Cardiac muscle cell (in vitro differentiated cells and primary cell): ENCODE results near the gene CDC42BPB. TPM values are rescaled to one million over a fixed set of nuclear protein-coding genes. Genes with fewer than 3 reads are reported as not detected.

Source experiments
- DNase-seq, 2 donors: peaks; one replicate each; pipeline versions ENCODE4 v3.0.0 to v3.0.0-alpha.2; 2010 to 2017; ENCODE audit warnings: low read depth in 1 of 2, low spot score in 1 of 2
- H3K27ac ChIP-seq: fragments of 200-600 bp; sonication (generic); 2 replicates; pipeline ENCODE4 v1.5.1; 2016
- H3K27me3 ChIP-seq: fragments of 200-600 bp; sonication (generic); 2 replicates; pipeline ENCODE4 v1.6.0; 2016; ENCODE audit warnings: control low read depth
- H3K36me3 ChIP-seq: fragments of 200-600 bp; sonication (generic); 2 replicates; pipeline ENCODE4 v1.5.1; 2016; ENCODE audit warnings: control low read depth
- H3K4me1 ChIP-seq: fragments of 200-600 bp; sonication (generic); 2 replicates; pipeline ENCODE4 v1.8.1; 2017; ENCODE audit warnings: low read depth, mild to moderate bottlenecking, mixed run types
- H3K4me3 ChIP-seq: fragments of 200-600 bp; sonication (generic); 2 replicates; pipeline ENCODE4 v1.5.1; 2016; ENCODE audit warnings: mild to moderate bottlenecking
- H3K9me3 ChIP-seq: fragments of 200-600 bp; sonication (generic); 2 replicates; pipeline ENCODE4 v1.5.1; 2017; ENCODE audit warnings: low read depth, mild to moderate bottlenecking, control low read depth
- polyA plus RNA-seq: library from polyadenylated mRNA; unstranded; fragments of >200 nt; fragmentation: Nextera tagmentation; extraction: Ambion mirVana; gene quantifications from 2 replicates; pipeline ENCODE4 v1.2.1, GENCODE V29; 2016
- total RNA-seq: library from RNA; depleted of rRNA; stranded (reverse); fragments of >200 nt; gene quantifications from 2 replicates; pipeline ENCODE4 v1.2.3, GENCODE V29; 2016
- TF ChIP-seq, protein P1 (sequence below): IDR thresholded peaks from 2 replicates; pipeline ENCODE4 v1.5.1; 2012; ENCODE audit warnings: low read depth, mild to moderate bottlenecking, low read length

CDC42BPB gene
- total and polyA plus RNA-seq, 2 experiments from 2014 or later, result 18.9 to 91.6 TPM

DNA sequence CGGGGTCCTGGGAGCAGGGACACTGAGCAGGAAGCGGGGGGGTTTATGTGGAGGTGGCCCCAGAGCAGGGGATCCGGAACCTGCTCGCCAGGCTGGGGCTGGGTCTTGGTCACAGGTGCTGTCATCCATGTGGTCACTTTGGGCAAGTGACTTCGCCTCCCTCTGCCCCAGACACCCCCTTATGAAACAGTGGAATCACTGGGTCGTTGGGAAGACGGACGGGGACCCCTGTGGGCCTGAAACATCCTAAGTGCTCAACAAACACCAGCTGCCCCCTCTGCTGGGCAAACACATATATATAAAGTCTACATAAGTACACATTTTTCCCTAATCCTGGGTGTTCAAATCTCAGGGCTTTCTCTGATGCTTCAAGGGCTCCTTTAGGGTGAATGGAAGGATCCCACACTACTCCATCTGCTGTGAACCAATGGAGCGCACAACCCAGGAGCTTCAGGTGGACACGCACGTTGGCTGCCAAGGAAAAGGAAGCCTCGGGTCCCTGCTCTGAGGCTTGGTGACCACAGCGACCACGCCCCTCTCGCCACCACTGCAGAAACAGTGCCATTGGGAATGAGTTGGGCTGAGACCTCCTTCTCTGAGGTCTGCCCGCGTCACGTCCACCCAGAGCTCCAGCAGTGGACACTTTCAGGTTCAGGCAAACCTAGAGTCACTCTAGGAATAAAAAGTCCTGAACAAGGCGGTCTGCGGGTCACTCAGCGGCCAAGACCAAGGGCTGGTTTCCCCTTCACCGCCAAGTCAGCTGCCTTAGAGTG is 54.6 kb downstream of the CDC42BPB start:
- Histone ChIP-seq H3K27me3 (no peaks in the 10 kb centered on the region), H3K27ac (no peak overlapping the region), H3K36me3 (peaks cover 11% of the 10 kb centered on the region), H3K9me3 (no peaks in the 10 kb centered on the region), H3K4me3 (no peak overlapping the region), H3K4me1 (no peaks in the 10 kb centered on the region)
- TF ChIP-seq, protein P1, sequence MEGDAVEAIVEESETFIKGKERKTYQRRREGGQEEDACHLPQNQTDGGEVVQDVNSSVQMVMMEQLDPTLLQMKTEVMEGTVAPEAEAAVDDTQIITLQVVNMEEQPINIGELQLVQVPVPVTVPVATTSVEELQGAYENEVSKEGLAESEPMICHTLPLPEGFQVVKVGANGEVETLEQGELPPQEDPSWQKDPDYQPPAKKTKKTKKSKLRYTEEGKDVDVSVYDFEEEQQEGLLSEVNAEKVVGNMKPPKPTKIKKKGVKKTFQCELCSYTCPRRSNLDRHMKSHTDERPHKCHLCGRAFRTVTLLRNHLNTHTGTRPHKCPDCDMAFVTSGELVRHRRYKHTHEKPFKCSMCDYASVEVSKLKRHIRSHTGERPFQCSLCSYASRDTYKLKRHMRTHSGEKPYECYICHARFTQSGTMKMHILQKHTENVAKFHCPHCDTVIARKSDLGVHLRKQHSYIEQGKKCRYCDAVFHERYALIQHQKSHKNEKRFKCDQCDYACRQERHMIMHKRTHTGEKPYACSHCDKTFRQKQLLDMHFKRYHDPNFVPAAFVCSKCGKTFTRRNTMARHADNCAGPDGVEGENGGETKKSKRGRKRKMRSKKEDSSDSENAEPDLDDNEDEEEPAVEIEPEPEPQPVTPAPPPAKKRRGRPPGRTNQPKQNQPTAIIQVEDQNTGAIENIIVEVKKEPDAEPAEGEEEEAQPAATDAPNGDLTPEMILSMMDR, result no peak
- DNase-seq, result no peak

DNA sequence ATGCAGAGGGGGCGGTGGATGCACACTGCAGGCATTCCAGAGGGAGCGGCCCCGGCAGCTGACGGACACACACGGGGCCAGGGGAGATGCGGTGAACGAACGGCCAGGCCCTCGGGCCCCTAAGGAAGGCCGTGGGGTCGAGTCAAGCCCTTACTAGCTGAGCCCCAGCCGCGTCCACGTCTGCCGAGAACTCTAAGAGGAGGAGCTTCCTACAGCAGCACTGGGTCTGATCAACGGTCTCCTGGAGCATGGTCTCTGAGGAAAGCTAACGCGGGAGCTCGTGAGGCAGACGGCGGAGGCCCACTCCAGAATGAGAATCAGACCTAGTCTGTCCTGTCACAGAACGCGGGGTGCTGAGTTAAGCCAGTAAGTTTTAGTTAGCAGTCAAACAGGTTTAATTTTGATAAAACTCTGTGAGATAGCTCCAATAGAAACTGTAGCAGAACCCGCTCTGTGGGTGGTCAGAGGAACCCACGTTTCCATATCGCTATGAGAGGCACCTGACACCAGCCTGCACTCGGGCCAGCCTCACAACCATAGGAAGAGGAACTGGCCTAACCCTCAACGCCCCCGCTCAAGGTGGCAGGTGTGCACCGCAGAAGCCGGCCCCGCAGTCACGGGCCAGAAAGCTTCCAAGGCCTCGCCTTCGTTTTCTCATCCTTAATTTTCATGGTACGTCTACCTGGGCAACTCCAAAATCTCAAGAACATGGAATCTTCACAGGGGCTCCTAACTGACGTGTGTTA is 55.5 kb downstream of the CDC42BPB start:
- H3K36me3 ChIP-seq, result peaks cover 11% of the 10 kb centered on the region
- TF ChIP-seq, protein P1, result no peak
- H3K27ac ChIP-seq, result peak overlapping the region; percentile 15
- DNase-seq, result no peak
- no peaks in the 10 kb centered on the region for H3K27me3 ChIP-seq
- H3K4me3 ChIP-seq, result no peak overlapping the region
- H3K9me3 ChIP-seq, result no peaks in the 10 kb centered on the region
- no peaks in the 10 kb centered on the region for H3K4me1 ChIP-seq

DNA sequence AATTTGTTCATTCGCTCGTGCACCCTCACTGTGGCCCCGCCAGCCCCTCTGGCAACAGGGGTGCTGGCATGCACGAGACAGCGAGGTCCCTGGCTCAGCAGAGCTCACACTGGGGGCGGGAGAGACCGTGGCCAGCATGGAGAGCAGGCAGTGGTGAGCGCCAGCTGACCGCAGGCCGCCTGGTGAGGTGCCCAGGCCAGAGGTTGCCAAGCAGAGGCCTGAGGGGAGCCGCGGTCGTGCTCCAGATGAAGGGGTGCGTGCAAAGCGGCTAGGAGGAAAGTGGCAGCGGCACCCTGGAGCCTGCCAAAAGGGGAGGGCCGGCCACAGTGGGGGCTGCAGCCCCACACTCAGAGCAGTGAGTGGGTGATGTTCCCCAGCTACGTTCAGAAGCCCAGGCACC is 56.1 kb downstream of the CDC42BPB start:
- DNase-seq, result no peak
- peaks cover 11% of the 10 kb centered on the region for H3K36me3 ChIP-seq

DNA sequence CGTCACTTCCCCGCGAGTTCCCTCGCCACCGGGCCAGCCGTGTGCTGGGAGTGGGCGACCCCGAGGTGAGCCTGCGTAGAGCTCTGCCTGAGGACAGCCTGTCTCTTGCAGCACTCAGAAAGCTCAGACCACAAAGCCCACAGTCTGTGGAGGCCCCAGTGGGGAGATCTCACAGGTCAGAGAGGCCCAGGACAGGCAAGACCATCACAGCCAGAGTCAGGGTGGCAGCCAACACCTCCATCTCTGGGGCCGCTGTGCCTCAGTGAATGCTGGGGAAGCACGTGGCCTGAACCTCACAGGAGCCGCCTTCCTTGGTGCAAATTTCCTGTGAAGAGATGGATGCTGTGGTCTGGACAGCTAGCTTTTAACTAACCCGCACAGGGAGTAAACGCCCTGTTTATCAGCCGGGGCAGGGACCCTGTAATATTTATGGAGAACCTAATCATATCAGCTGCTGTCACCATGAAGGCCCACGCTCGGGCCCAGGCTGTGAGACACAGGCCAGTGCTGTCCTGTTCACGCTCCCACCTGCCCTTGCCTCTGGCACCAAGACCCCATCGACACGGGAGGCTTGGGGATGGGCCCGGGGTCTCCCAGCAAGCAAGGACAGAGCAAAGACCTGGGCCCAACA is 56.9 kb downstream of the CDC42BPB start:
- H3K36me3 ChIP-seq, result peaks cover 11% of the 10 kb centered on the region
- peak overlapping the region; percentile 50 for H3K27ac ChIP-seq
- H3K4me3 ChIP-seq, result no peak overlapping the region
- DNase-seq, result no peak
- H3K4me1 ChIP-seq, result no peaks in the 10 kb centered on the region
- no peaks in the 10 kb centered on the region for H3K27me3 ChIP-seq
- no peaks in the 10 kb centered on the region for H3K9me3 ChIP-seq
- TF ChIP-seq, protein P1, result no peak

More for the DNA sequence above, 56.1 kb downstream of the CDC42BPB start:
- no peaks in the 10 kb centered on the region for H3K27me3 ChIP-seq
- no peak overlapping the region for H3K27ac ChIP-seq
- H3K4me1 ChIP-seq, result no peaks in the 10 kb centered on the region
- no peaks in the 10 kb centered on the region for H3K9me3 ChIP-seq
- no peak overlapping the region for H3K4me3 ChIP-seq
- TF ChIP-seq, protein P1, result no peak

DNA sequence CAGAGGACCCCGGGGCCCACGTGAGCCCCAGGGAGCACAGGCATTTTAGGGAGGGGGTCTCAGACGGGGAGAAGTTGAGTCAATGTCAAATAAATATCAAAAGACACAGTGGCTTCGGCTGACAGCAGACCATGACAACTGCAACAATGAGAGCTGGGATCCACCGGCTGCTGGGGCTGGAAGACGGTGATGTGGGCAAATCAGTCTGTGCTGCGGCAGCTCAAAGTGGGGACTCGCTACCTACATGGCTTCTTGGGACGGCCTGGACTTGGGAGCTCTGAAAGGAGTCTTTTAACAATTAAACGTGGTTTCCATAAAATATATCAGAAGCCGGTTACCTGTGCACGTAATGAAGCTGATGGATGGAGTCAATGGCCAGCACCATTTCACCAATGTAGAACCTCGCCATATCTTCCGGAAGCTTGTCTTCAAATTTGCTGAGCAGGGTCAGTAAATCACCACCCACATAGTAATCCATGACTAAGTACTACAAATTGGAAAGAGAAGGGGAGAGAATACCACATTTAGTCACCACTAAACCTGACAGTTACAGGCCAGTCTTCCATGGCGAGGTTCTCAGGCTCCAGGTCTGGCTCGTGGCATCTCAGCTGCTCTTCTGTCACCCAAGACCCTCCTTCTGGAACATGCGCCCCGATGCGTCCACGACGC is 58.0 kb downstream of the CDC42BPB start:
- TF ChIP-seq, protein P1, result no peak
- no peaks in the 10 kb centered on the region for H3K27me3 ChIP-seq
- no peak for DNase-seq
- no peaks in the 10 kb centered on the region for H3K9me3 ChIP-seq
- H3K27ac ChIP-seq, result no peak overlapping the region
- H3K4me3 ChIP-seq, result no peak overlapping the region
- peaks cover 11% of the 10 kb centered on the region for H3K36me3 ChIP-seq
- H3K4me1 ChIP-seq, result no peaks in the 10 kb centered on the region
